Vagina (tissue), 2 donors: ENCODE data around the gene COLEC12.

Experiments used
- CTCF ChIP-seq, 3 experiments: fragments of 450-650 bp in 2 of 3; fragments of 200-600 bp in 1 of 3; sonication (generic) in 1 of 3; IDR thresholded peaks; one replicate each; pipeline ENCODE4 v1.5.1; 2017 to 2019; ENCODE audit warnings: antibody characterized with exemption in 3 of 3, mild to moderate bottlenecking in 2 of 3, moderate library complexity in 2 of 3
- POLR2A ChIP-seq, 2 donors: fragments of 450-650 bp; IDR thresholded peaks; one replicate each; pipeline ENCODE4 v1.6.1; 2017; ENCODE audit warnings: antibody characterized with exemption in 2 of 2, mild to moderate bottlenecking in 2 of 2, moderate library complexity in 2 of 2

GRCh38 chr18:525036-525797 lies 24.7 kb upstream of the COLEC12 start:
- TF ChIP-seq POLR2A (IDR thresholded peaks at IDR 0.05) = no peak
- no peak for TF ChIP-seq CTCF (IDR thresholded peaks at IDR 0.05)
